Measurements from ENCODE around the gene ITPRID1.

ITPRID1 gene

DNA sequence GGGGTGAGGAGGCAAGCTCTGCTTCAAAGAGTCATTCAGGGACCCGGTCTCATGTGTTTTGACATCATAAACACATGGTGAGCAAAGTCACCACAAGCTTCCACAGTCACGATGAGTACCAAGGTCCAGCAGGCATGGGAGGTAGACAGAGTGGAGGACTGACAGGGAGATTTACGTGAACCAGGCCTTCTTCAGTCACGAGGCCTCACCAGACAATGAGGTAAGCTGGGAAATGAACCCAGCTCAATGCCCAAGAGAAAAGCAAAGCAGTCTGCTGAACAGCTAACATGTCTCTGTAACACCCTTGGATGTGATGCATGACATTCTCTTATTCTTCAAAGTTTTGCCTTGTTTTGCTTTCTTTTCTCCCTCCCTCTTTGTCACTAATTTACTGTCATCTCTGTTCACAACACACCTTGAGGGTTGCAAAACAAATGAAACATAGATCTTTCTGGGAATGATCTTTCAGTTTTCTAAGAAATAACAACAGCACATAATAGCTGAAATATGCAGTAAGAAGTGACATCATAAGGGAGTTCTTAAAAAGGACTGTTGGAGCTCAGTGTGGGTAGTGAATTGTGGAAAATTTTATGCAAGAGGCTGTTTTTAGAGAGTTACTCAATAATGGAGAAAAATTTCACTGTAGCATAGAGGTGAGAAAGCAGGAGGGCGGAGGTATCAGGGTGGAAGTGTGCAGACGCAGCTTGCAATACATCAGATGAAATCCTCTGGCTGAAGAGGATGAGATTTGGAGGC lies 182.1 kb downstream of the ITPRID1 start:
- DNase-seq (ENCODE audit: low read depth) = no peak

DNA sequence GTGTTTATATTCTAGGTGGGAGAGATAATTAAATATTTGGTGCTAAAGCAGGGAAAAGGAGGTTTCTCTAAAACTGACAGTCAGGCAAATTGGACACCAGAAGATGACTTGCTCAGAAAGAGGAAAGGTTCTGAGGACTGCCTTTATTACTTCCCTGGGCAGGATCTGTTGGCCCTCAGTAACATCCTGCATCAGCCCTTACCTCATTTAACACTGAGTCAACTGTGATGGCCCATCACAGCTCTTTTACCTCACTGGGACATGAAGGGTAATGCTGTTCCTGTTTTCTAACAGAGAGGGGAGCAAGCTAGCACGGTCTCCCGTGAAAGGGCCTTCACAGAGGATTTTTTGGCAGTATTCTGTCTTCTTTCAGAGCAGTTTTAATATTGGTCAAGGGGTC lies 185.2 kb downstream of the ITPRID1 start:
- no peak for DNase-seq (ENCODE audit: low read depth)

DNA sequence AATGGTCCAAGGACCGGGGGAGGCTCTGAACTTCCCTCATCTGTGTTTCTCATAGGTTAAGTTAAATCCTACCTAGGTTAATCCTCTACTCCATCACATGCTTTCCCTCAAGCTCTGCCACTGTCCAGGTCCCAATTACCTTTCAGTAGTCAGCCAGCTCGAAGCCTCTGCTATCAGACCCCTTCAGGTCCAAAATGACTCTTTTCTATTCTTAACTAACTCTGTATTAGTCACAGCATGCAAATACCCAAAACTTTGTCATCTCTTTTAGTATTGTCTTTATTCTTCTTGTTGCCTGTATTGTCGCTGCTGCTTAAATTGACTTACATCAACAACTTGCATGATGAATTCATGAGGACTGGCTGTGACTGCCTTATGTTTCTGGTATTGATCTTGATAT lies 188.5 kb downstream of the ITPRID1 start:
- DNase-seq (ENCODE audit: low read depth) = no peak

DNA sequence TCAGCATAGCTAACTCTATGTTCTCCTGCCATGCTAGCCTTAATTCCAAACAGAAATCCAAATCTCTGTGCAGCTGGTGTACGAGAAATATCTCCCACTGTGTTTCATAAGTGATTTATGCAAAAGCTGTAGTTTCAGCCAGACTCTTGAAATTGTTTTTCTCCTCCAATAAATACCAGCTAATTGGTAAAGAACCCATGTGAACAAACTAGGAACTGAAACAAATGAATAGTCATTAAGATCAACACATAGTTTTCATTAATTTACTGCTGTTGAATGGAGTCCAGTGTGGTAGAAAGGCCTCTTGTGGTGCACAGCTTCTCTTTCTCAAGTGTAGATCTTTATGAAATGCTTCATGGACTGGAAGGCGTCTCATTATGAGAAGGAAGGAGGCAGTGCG lies 191.5 kb downstream of the ITPRID1 start:
- DNase-seq (ENCODE audit: low read depth) = no peak

DNA sequence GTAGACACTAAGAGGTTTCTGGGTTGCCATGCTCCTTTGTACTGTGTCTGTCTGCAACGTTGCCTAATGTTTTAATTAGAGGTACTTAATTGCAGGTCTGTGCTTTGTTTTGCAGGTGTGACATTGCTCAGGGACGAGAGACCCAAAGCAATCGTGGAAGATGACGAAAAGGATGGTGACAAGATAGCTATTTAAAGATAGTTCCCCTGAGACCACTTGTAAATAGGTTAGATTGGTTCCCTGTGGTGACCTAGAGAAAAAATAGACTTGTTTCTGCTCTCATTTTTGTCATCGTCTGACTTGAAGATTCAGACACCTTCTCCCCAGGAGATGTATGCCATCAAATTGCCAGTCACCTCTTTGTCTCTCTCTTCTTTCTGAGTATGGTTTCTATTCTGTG lies 193.2 kb downstream of the ITPRID1 start:
- DNase-seq (ENCODE audit: low read depth) = no peak
